ENCODE measurements around the gene NUP210. TPM values are rescaled to one million over a fixed set of nuclear protein-coding genes. Genes with fewer than 3 reads are reported as not detected.

The NUP210 gene
- total and polyA plus RNA-seq, 2 experiments from 2014 or later, result 13.8 to 73.9 TPM

DNA sequence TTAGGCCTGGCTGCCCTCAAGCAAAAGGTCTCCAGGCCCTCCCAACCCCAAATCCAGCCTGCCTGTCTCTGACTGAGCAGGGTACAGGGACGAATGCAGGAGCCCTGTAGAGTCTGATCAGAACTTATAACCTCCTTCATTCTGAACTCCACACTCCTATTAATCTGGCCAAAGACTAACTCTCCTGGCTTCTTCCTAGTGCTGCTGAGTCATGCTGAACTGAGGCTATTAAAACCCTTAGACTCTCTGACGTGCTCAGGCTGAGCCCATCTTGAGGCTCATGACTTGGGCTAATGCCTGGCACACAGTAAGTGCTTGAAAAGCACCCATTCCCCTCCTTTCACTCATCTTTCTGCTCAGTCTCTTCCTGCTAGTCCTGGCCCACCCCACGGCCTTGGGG, 81.9 kb downstream of the NUP210 start (continued):
- TF ChIP-seq, protein P1, sequence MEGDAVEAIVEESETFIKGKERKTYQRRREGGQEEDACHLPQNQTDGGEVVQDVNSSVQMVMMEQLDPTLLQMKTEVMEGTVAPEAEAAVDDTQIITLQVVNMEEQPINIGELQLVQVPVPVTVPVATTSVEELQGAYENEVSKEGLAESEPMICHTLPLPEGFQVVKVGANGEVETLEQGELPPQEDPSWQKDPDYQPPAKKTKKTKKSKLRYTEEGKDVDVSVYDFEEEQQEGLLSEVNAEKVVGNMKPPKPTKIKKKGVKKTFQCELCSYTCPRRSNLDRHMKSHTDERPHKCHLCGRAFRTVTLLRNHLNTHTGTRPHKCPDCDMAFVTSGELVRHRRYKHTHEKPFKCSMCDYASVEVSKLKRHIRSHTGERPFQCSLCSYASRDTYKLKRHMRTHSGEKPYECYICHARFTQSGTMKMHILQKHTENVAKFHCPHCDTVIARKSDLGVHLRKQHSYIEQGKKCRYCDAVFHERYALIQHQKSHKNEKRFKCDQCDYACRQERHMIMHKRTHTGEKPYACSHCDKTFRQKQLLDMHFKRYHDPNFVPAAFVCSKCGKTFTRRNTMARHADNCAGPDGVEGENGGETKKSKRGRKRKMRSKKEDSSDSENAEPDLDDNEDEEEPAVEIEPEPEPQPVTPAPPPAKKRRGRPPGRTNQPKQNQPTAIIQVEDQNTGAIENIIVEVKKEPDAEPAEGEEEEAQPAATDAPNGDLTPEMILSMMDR (conservative IDR thresholded peaks at IDR 0.05; ENCODE audit: low read depth in 2 of 2), result no peak
- TF ChIP-seq EZH2phosphoT487 (IDR thresholded peaks at IDR 0.05; ENCODE audit: unreplicated experiment), result no peak
- TF ChIP-seq, protein P2, sequence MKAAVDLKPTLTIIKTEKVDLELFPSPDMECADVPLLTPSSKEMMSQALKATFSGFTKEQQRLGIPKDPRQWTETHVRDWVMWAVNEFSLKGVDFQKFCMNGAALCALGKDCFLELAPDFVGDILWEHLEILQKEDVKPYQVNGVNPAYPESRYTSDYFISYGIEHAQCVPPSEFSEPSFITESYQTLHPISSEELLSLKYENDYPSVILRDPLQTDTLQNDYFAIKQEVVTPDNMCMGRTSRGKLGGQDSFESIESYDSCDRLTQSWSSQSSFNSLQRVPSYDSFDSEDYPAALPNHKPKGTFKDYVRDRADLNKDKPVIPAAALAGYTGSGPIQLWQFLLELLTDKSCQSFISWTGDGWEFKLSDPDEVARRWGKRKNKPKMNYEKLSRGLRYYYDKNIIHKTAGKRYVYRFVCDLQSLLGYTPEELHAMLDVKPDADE (IDR thresholded peaks at IDR 0.05), result no peak

DNA sequence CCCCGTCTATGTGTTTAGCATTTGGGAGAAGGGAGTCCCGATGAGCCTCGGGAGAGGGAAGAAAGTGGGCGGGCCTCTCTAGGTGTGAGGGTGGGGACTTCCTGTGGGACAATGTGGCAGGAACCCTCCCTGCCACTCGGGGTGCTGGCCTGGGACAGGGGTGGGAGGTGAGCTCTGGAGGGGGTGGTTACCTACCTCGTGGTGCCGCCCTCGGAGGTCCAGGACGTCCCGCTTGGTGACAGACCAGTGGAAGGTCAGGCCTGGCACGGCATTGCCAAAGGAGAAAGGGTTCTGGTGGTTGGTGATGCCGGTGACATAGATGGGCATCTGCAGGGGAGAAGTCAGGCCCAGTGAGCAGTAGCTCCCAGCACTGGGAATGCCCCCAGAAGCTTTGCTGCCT, 83.5 kb downstream of the NUP210 start:
- peaks cover 66% of the 10 kb centered on the region for H3K36me3 Mint-ChIP-seq (ENCODE audit: low read depth)
- DNase-seq (ENCODE audit: low spot score), result no peak
- H3K9me3 Mint-ChIP-seq, result no peaks in the 10 kb centered on the region; the same call in 2 of the 3 replicates
- Histone ChIP-seq H3K79me2 (replicated peaks; ENCODE audit: insufficient read depth) (no peaks in the 10 kb centered on the region), H3K4me3 (no peak overlapping the region), H3K4me2 (no peak overlapping the region), H3K36me3 (ENCODE audit: insufficient read depth) (no peaks in the 10 kb centered on the region), H3F3A (replicated peaks; ENCODE audit: low read depth) (no peaks in the 10 kb centered on the region), H3K27me3 (ENCODE audit: insufficient read depth) (no peaks in the 10 kb centered on the region), H3K9me2 (ENCODE audit: insufficient read depth) (no peaks in the 10 kb centered on the region), H3K27ac (ENCODE audit: low read depth) (no peak overlapping the region), H3K4me1 (ENCODE audit: insufficient read depth) (no peaks in the 10 kb centered on the region), H4K20me1 (replicated peaks; ENCODE audit: insufficient read depth) (no peaks in the 10 kb centered on the region), H2AFZ (no peak overlapping the region)
- H3K27ac Mint-ChIP-seq, result no peak overlapping the region
- no peak overlapping the region for H3K4me3 Mint-ChIP-seq
- H3K4me1 Mint-ChIP-seq, result peaks cover 9% of the 10 kb centered on the region; the same call in 1 of the 3 replicates
- TF ChIP-seq EZH2 (IDR thresholded peaks at IDR 0.05; ENCODE audit: low read depth, unreplicated experiment), result no peak
- TF ChIP-seq, protein P1 (conservative IDR thresholded peaks at IDR 0.05; ENCODE audit: low read depth in 2 of 2), result no peak
- TF ChIP-seq STAT1 (IDR thresholded peaks at IDR 0.05; ENCODE audit: unreplicated experiment), result no peak
- TF ChIP-seq CREB1 (CRISPR knock-in tag; IDR thresholded peaks at IDR 0.05; ENCODE audit: low read depth), result no peak
- TF ChIP-seq EZH2phosphoT487 (IDR thresholded peaks at IDR 0.05; ENCODE audit: unreplicated experiment), result no peak
- TF ChIP-seq ZNF331 (CRISPR knock-in tag; IDR thresholded peaks at IDR 0.05; ENCODE audit: low read depth), result no peak
- peaks cover 7% of the 10 kb centered on the region for H3K27me3 Mint-ChIP-seq (ENCODE audit: insufficient read depth, low read depth, poor library complexity)
- ATAC-seq, result no peak

DNA sequence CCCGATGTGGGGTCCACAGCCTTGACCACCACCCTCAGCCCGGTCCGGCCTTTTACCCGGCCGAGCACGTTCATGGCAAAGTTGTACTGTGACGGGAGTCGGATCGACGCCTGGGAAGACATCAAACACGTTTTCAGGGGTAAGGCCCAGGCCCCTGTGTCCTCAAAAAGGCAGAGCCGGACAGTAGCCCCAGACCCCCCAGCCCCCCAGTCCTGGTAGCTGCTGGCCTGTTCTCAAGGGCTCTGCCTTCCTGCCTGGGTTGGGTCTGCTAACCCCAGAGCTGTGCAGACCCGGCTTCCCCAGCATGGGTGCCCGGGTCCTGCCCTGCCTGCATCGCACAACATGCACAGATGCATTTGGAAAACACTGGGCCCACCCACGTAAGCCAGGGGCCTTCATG, 84.6 kb downstream of the NUP210 start:
- Histone ChIP-seq H3K79me2 (replicated peaks; ENCODE audit: insufficient read depth) (no peaks in the 10 kb centered on the region), H3K4me3 (no peak overlapping the region), H3K4me1 (ENCODE audit: insufficient read depth) (no peaks in the 10 kb centered on the region), H3K4me2 (no peak overlapping the region), H3K27ac (ENCODE audit: low read depth) (no peak overlapping the region), H3F3A (replicated peaks; ENCODE audit: low read depth) (no peaks in the 10 kb centered on the region), H4K20me1 (replicated peaks; ENCODE audit: insufficient read depth) (no peaks in the 10 kb centered on the region), H3K9me2 (ENCODE audit: insufficient read depth) (no peaks in the 10 kb centered on the region), H3K27me3 (ENCODE audit: insufficient read depth) (no peaks in the 10 kb centered on the region), H2AFZ (no peak overlapping the region), H3K36me3 (ENCODE audit: insufficient read depth) (no peaks in the 10 kb centered on the region; the same call in 1 of the 2 replicates)
- ATAC-seq (no peak), DNase-seq (ENCODE audit: low spot score) (no peak)
- H3K4me1 Mint-ChIP-seq, result peaks cover 9% of the 10 kb centered on the region; the same call in 1 of the 3 replicates
- peaks cover 69% of the 10 kb centered on the region for H3K36me3 Mint-ChIP-seq (ENCODE audit: low read depth)
- H3K4me3 Mint-ChIP-seq, result no peak overlapping the region
- no peaks in the 10 kb centered on the region; the same call in 2 of the 3 replicates for H3K9me3 Mint-ChIP-seq
- H3K27me3 Mint-ChIP-seq (ENCODE audit: insufficient read depth, low read depth, poor library complexity), result no peaks in the 10 kb centered on the region
- 0 out of 2 replicates have a peak overlapping the region, but pooled peaks have one; percentile 14 for H3K27ac Mint-ChIP-seq
- TF ChIP-seq EZH2 (IDR thresholded peaks at IDR 0.05; ENCODE audit: low read depth, unreplicated experiment) (no peak), ZNF114 (CRISPR knock-in tag; IDR thresholded peaks at IDR 0.05) (no peak), STAT1 (IDR thresholded peaks at IDR 0.05; ENCODE audit: unreplicated experiment) (no peak), POLR2AphosphoS5 (IDR thresholded peaks at IDR 0.05; ENCODE audit: low read depth) (no peak)
- TF ChIP-seq, protein P3, sequence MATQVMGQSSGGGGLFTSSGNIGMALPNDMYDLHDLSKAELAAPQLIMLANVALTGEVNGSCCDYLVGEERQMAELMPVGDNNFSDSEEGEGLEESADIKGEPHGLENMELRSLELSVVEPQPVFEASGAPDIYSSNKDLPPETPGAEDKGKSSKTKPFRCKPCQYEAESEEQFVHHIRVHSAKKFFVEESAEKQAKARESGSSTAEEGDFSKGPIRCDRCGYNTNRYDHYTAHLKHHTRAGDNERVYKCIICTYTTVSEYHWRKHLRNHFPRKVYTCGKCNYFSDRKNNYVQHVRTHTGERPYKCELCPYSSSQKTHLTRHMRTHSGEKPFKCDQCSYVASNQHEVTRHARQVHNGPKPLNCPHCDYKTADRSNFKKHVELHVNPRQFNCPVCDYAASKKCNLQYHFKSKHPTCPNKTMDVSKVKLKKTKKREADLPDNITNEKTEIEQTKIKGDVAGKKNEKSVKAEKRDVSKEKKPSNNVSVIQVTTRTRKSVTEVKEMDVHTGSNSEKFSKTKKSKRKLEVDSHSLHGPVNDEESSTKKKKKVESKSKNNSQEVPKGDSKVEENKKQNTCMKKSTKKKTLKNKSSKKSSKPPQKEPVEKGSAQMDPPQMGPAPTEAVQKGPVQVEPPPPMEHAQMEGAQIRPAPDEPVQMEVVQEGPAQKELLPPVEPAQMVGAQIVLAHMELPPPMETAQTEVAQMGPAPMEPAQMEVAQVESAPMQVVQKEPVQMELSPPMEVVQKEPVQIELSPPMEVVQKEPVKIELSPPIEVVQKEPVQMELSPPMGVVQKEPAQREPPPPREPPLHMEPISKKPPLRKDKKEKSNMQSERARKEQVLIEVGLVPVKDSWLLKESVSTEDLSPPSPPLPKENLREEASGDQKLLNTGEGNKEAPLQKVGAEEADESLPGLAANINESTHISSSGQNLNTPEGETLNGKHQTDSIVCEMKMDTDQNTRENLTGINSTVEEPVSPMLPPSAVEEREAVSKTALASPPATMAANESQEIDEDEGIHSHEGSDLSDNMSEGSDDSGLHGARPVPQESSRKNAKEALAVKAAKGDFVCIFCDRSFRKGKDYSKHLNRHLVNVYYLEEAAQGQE (IDR thresholded peaks at IDR 0.05; ENCODE audit: unreplicated experiment), result no peak
- TF ChIP-seq, protein P1 (conservative IDR thresholded peaks at IDR 0.05; ENCODE audit: low read depth in 2 of 2), result no peak

Data from GM23338 (cell line).